ENCODE data around the gene LRRC4C. TPM values are rescaled to one million over a fixed set of nuclear protein-coding genes. Genes with fewer than 3 reads are reported as not detected.

The LRRC4C gene
- total RNA-seq, 2 experiments from 2014 or later: not detected

GRCh38 chr11:40274017-40274416, 1185.4 kb downstream of the LRRC4C start:
- ATAC-seq (ENCODE audit: poor library complexity) (no peak), DNase-seq (no peak)
- Mint-ChIP-seq H3K9me3 (peaks cover 6% of the 10 kb centered on the region), H3K27ac (no peak overlapping the region), H3K36me3 (ENCODE audit: low read depth) (no peaks in the 10 kb centered on the region), H3K4me1 (ENCODE audit: low read depth) (no peaks in the 10 kb centered on the region), H3K4me3 (no peak overlapping the region), H3K27me3 (no peaks in the 10 kb centered on the region)
- Histone ChIP-seq H3K27me3 (ENCODE audit: control insufficient read depth in 1 of 2, insufficient read depth in 2 of 2, low read length in 2 of 2) (no peaks in the 10 kb centered on the region), H3K27ac (ENCODE audit: low read depth in 1 of 2, low read length in 2 of 2) (no peak overlapping the region), H3K4me3 (ENCODE audit: low read length) (no peak overlapping the region), H3K4me1 (ENCODE audit: insufficient read depth, low read length) (no peaks in the 10 kb centered on the region), H3K9me3 (ENCODE audit: control insufficient read depth in 1 of 2, insufficient read depth in 1 of 2, low read length in 2 of 2) (peaks cover 0 to 4% of the 10 kb centered on the region in 2 experiments), H3K36me3 (ENCODE audit: insufficient read depth, low read length) (no peaks in the 10 kb centered on the region)
- no peak for TF ChIP-seq CTCF (IDR thresholded peaks at IDR 0.05)
- intact Hi-C loops (cut with DNase I, micrococcal nuclease): no loop called here
- ChIA-PET POLR2A (no interaction called here), CTCF (no interaction called here)

- Mint-ChIP-seq H3K27ac (no peak overlapping the region), H3K4me1 (ENCODE audit: low read depth) (no peaks in the 10 kb centered on the region), H3K36me3 (ENCODE audit: low read depth) (no peaks in the 10 kb centered on the region), H3K4me3 (no peak overlapping the region), H3K9me3 (peaks cover 6% of the 10 kb centered on the region), H3K27me3 (no peaks in the 10 kb centered on the region)
- DNase-seq: no peak
- TF ChIP-seq CTCF (IDR thresholded peaks at IDR 0.05): no peak
- Histone ChIP-seq H3K27ac (ENCODE audit: low read depth in 1 of 2, low read length in 2 of 2) (no peak overlapping the region), H3K27me3 (ENCODE audit: control insufficient read depth in 1 of 2, insufficient read depth in 2 of 2, low read length in 2 of 2) (no peaks in the 10 kb centered on the region), H3K36me3 (ENCODE audit: insufficient read depth, low read length) (no peaks in the 10 kb centered on the region), H3K4me3 (ENCODE audit: low read length) (no peak overlapping the region), H3K4me1 (ENCODE audit: insufficient read depth, low read length) (no peaks in the 10 kb centered on the region), H3K9me3 (ENCODE audit: control insufficient read depth in 1 of 2, insufficient read depth in 1 of 2, low read length in 2 of 2) (peaks cover 0 to 4% of the 10 kb centered on the region in 2 experiments)
- POLR2A ChIA-PET: no interaction called here
- ATAC-seq (ENCODE audit: poor library complexity): no peak
- intact Hi-C loops (cut with DNase I, micrococcal nuclease): no loop called here
- CTCF ChIA-PET: no interaction called here
Measured at GRCh38 chr11:40273192-40273732, 1186.2 kb downstream of the LRRC4C start.

- POLR2A ChIA-PET: no interaction called here
- ATAC-seq (ENCODE audit: poor library complexity): no peak
- Mint-ChIP-seq H3K9me3 (peaks cover 8% of the 10 kb centered on the region), H3K4me1 (ENCODE audit: low read depth) (no peaks in the 10 kb centered on the region), H3K27ac (no peak overlapping the region), H3K36me3 (ENCODE audit: low read depth) (no peaks in the 10 kb centered on the region), H3K4me3 (no peak overlapping the region), H3K27me3 (no peaks in the 10 kb centered on the region)
- H3K9me3 ChIP-seq (ENCODE audit: control insufficient read depth in 1 of 2, insufficient read depth in 1 of 2, low read length in 2 of 2): peaks cover 4% of the 10 kb centered on the region in 2 experiments
- DNase-seq: no peak
- no peaks in the 10 kb centered on the region for H3K27me3 ChIP-seq (ENCODE audit: control insufficient read depth in 1 of 2, insufficient read depth in 2 of 2, low read length in 2 of 2)
- H3K27ac ChIP-seq (ENCODE audit: low read depth in 1 of 2, low read length in 2 of 2): no peak overlapping the region
- H3K36me3 ChIP-seq (ENCODE audit: insufficient read depth, low read length): no peaks in the 10 kb centered on the region
- no peak overlapping the region for H3K4me3 ChIP-seq (ENCODE audit: low read length)
- H3K4me1 ChIP-seq (ENCODE audit: insufficient read depth, low read length): no peaks in the 10 kb centered on the region
- intact Hi-C loops (cut with DNase I, micrococcal nuclease): no loop called here
- CTCF ChIA-PET: no interaction called here
- TF ChIP-seq CTCF (IDR thresholded peaks at IDR 0.05): no peak
Measured at GRCh38 chr11:40271361-40271760, 1188.1 kb downstream of the LRRC4C start.

All from CD4-positive, alpha-beta T cell (primary cell).